HepG2 (cell line): ENCODE data around the gene TPRKB. TPM values are rescaled to one million over a fixed set of nuclear protein-coding genes. Genes with fewer than 3 reads are reported as not detected.

Experiments
- CREB1 ChIP-seq, 2 experiments: fragments of 450-650 bp in 1 of 2; IDR thresholded peaks; 2 replicates each; pipeline ENCODE4 v1.6.1; 2016 to 2017; ENCODE audit warnings: control low read depth in 1 of 2, mild to moderate bottlenecking in 1 of 2, missing compliant biosample characterization in 1 of 2, missing genetic modification characterization in 1 of 2
- CREM ChIP-seq, 2 experiments: sonication (generic) in 1 of 2; formaldehyde crosslinking in 1 of 2; IDR thresholded peaks; 2 replicates each; pipeline versions ENCODE4 v1.4.0 to v1.6.1; 2016 to 2020; ENCODE audit warnings: antibody characterized with exemption in 1 of 2, mild to moderate bottlenecking in 1 of 2, missing genetic modification reagents in 1 of 2
- GFI1 ChIP-seq: sonication (generic); formaldehyde crosslinking; IDR thresholded peaks from 2 replicates; pipeline ENCODE4 v1.5.0; 2020; ENCODE audit warnings: missing genetic modification reagents, mild to moderate bottlenecking, borderline replicate concordance
- KDM2A ChIP-seq: sonication (generic); formaldehyde crosslinking; IDR thresholded peaks from 2 replicates; pipeline ENCODE4 v1.4.0; 2020; ENCODE audit warnings: low read depth, missing genetic modification reagents, borderline replicate concordance
- NR2C2 ChIP-seq: sonication (generic); formaldehyde crosslinking; IDR thresholded peaks from 2 replicates; pipeline ENCODE4 v1.4.0; 2020; ENCODE audit warnings: missing genetic modification reagents, mild to moderate bottlenecking, moderate library complexity, borderline replicate concordance
- RARA ChIP-seq: IDR thresholded peaks from 2 replicates; pipeline ENCODE4 v1.6.1; 2016; ENCODE audit warnings: missing genetic modification reagents, missing compliant biosample characterization
- RFX3 ChIP-seq: IDR thresholded peaks from 2 replicates; pipeline ENCODE4 v1.6.1; 2016; ENCODE audit warnings: missing biosample characterization, missing genetic modification reagents
- SIN3B ChIP-seq: fragments of 150-350 bp; IDR thresholded peaks from 2 replicates; pipeline ENCODE4 v1.6.1; 2014; ENCODE audit warnings: low read length
- SMAD3 ChIP-seq: sonication (generic); formaldehyde crosslinking; IDR thresholded peaks from 2 replicates; pipeline ENCODE4 v1.4.0; 2020; ENCODE audit warnings: missing genetic modification reagents
- ZNF12 ChIP-seq: sonication (generic); formaldehyde crosslinking; IDR thresholded peaks from 2 replicates; pipeline ENCODE4 v1.5.0; 2020; ENCODE audit warnings: missing genetic modification reagents
- ZNF124 ChIP-seq: sonication (generic); formaldehyde crosslinking; IDR thresholded peaks from 2 replicates; pipeline ENCODE4 v1.4.0; 2020; ENCODE audit warnings: missing genetic modification reagents
- ZNF205 ChIP-seq: IDR thresholded peaks from 2 replicates; pipeline ENCODE4 v1.6.1; 2018; ENCODE audit warnings: missing biosample characterization, missing genetic modification reagents
- ZNF256 ChIP-seq: sonication (generic); formaldehyde crosslinking; conservative IDR thresholded peaks from 2 replicates; pipeline ENCODE4 v1.4.0; 2020; ENCODE audit warnings: missing genetic modification reagents
- ZNF367 ChIP-seq: sonication (generic); formaldehyde crosslinking; IDR thresholded peaks from 2 replicates; pipeline ENCODE4 v1.4.0; 2020; ENCODE audit warnings: missing genetic modification reagents, borderline replicate concordance
- ZNF530 ChIP-seq: sonication (generic); formaldehyde crosslinking; IDR thresholded peaks from 2 replicates; pipeline ENCODE4 v1.5.0; 2020; ENCODE audit warnings: low read depth, mild to moderate bottlenecking, missing genetic modification reagents
- ZNF564 ChIP-seq: sonication (generic); formaldehyde crosslinking; IDR thresholded peaks from 2 replicates; pipeline ENCODE4 v1.8.1; 2023; ENCODE audit warnings: mild to moderate bottlenecking, missing genetic modification reagents
- ZNF605 ChIP-seq: sonication (generic); formaldehyde crosslinking; IDR thresholded peaks from 2 replicates; pipeline ENCODE4 v1.8.0; 2022; ENCODE audit warnings: mild to moderate bottlenecking, missing genetic modification reagents
- ZNF781 ChIP-seq: sonication (generic); formaldehyde crosslinking; IDR thresholded peaks from 2 replicates; pipeline ENCODE4 v1.5.1; 2020; ENCODE audit warnings: borderline replicate concordance, mild to moderate bottlenecking, missing genetic modification reagents; ENCODE audit errors: not compliant biosample characterization
- polyA plus RNA-seq, 8 experiments: library from polyadenylated mRNA; depleted of rRNA in 3 of 8; stranded (reverse) in 7 of 8; unstranded in 1 of 8; fragments of >200 nt; fragmentation: Illumina TruSeq in 4 of 8; extraction: Trizol in 4 of 8; gene quantifications; 2 replicates each; pipeline versions ENCODE4 v1.2.1 to v1.2.3, GENCODE V29; 2011 to 2016; ENCODE audit warnings: low read depth in 4 of 8, missing spikeins in 1 of 8, mixed read lengths in 1 of 8; ENCODE audit not compliant: insufficient read depth in 1 of 8
- total RNA-seq, 5 experiments: library from RNA; depleted of rRNA; stranded (reverse); fragments of >200 nt; fragmentation: Illumina TruSeq; extraction: Trizol; gene quantifications; 2 replicates each; pipeline ENCODE4 v1.2.3, GENCODE V29; 2016; ENCODE audit warnings: low read depth in 1 of 5
- TF ChIP-seq, protein P1 (sequence below): sonication (generic); formaldehyde crosslinking; IDR thresholded peaks from 2 replicates; pipeline ENCODE4 v1.8.0; 2022; ENCODE audit warnings: mild to moderate bottlenecking, missing genetic modification reagents
- TF ChIP-seq, protein P2 (sequence below): sonication (generic); formaldehyde crosslinking; IDR thresholded peaks from 2 replicates; pipeline ENCODE4 v1.4.0; 2020; ENCODE audit warnings: missing genetic modification reagents, borderline replicate concordance
- TF ChIP-seq, protein P3 (sequence below): sonication (generic); formaldehyde crosslinking; IDR thresholded peaks from 2 replicates; pipeline ENCODE4 v1.5.1; 2020; ENCODE audit warnings: mild to moderate bottlenecking, missing genetic modification reagents, borderline replicate concordance
- TF ChIP-seq, protein P4 (sequence below): sonication (generic); formaldehyde crosslinking; IDR thresholded peaks from 2 replicates; pipeline ENCODE4 v1.5.0; 2020; ENCODE audit warnings: missing genetic modification reagents, mild to moderate bottlenecking, borderline replicate concordance
- TF ChIP-seq, protein P5 (sequence below): sonication (generic); formaldehyde crosslinking; IDR thresholded peaks from 2 replicates; pipeline ENCODE4 v1.4.0; 2020; ENCODE audit warnings: missing genetic modification reagents

Gene TPRKB
- total and polyA plus RNA-seq, 2 of the 13 experiments (the other 11 are each of a cell fraction or from before 2014, with no cell fraction given), result 32.0 to 58.0 TPM

DNA sequence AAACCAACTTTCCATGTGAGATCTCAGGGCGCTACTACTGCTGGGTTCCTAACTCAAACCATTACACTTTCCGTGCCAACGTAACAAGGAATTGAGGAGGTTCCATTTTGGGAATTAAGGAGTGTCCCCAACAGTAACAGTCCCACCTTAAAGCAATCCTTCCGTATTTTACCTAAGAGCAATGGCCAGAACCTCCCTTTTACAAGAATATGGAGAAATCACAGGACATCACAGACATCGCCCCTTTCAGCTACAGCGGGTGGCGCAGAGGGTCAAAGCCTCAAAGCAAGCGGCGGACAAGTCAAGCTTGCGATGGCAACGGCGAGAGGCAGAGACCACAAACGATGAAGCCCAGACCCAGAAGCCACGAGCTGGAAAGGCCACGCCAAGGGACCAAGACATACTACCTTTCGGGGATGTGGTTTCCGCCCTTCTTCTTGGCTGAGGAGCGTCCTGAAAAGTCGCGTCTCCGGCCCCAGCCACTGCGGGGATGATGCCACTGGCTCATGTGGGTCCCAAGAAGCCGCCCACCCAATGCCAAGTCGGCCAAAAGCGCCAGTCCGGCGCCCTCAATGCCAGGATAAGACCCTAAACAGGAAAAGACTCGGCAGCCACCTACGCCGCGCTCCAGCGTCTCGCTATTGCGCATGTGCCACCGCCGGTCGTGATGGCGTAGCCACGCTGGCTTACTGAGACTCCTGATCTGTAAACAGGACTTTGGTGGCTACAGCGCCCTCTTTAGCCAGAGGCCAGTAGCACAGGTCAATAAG, 42.5 kb upstream of the TPRKB start, which contains the start of gene DUSP11 (continued):
- TF ChIP-seq GFI1 (CRISPR knock-in tag) (peak; percentile 68; the same call in 1 of the 2 replicates), CREM (IDR thresholded peaks at IDR 0.05) (peak; percentile 80), CREM (CRISPR knock-in tag; IDR thresholded peaks at IDR 0.05) (no peak), RFX3 (CRISPR knock-in tag) (no peak), KDM2A (CRISPR knock-in tag) (peak; percentile 90), SMAD3 (peak; percentile 54; the same call in 1 of the 2 replicates), RARA (CRISPR knock-in tag) (peak; percentile 32; the same call in 1 of the 2 replicates), ZNF781 (CRISPR knock-in tag) (peak; percentile 92), ZNF605 (CRISPR knock-in tag) (peak; percentile 93), ZNF124 (CRISPR knock-in tag) (peak; percentile 78; the same call in 1 of the 2 replicates), ZNF530 (CRISPR knock-in tag) (no peak), ZNF12 (CRISPR knock-in tag) (no peak), ZNF256 (CRISPR knock-in tag) (no peak), CREB1 (IDR thresholded peaks at IDR 0.05) (peak; percentile 61; the same call in 1 of the 2 replicates), CREB1 (CRISPR knock-in tag; IDR thresholded peaks at IDR 0.05) (peak; percentile 85), ZNF564 (CRISPR knock-in tag) (peak; percentile 56; the same call in 1 of the 2 replicates), ZNF205 (CRISPR knock-in tag) (no peak; the same call in 1 of the 2 replicates), ZNF367 (no peak), SIN3B (0 out of 2 replicates have a peak, but pooled peaks have one; percentile 35), NR2C2 (CRISPR knock-in tag) (peak; percentile 57; the same call in 1 of the 2 replicates)
- TF ChIP-seq, protein P1, sequence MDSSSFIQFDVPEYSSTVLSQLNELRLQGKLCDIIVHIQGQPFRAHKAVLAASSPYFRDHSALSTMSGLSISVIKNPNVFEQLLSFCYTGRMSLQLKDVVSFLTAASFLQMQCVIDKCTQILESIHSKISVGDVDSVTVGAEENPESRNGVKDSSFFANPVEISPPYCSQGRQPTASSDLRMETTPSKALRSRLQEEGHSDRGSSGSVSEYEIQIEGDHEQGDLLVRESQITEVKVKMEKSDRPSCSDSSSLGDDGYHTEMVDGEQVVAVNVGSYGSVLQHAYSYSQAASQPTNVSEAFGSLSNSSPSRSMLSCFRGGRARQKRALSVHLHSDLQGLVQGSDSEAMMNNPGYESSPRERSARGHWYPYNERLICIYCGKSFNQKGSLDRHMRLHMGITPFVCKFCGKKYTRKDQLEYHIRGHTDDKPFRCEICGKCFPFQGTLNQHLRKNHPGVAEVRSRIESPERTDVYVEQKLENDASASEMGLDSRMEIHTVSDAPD (CRISPR knock-in tag), result no peak; the same call in 1 of the 2 replicates
- TF ChIP-seq, protein P2, sequence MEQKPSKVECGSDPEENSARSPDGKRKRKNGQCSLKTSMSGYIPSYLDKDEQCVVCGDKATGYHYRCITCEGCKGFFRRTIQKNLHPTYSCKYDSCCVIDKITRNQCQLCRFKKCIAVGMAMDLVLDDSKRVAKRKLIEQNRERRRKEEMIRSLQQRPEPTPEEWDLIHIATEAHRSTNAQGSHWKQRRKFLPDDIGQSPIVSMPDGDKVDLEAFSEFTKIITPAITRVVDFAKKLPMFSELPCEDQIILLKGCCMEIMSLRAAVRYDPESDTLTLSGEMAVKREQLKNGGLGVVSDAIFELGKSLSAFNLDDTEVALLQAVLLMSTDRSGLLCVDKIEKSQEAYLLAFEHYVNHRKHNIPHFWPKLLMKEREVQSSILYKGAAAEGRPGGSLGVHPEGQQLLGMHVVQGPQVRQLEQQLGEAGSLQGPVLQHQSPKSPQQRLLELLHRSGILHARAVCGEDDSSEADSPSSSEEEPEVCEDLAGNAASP (CRISPR knock-in tag), result peak; percentile 84
- TF ChIP-seq, protein P3, sequence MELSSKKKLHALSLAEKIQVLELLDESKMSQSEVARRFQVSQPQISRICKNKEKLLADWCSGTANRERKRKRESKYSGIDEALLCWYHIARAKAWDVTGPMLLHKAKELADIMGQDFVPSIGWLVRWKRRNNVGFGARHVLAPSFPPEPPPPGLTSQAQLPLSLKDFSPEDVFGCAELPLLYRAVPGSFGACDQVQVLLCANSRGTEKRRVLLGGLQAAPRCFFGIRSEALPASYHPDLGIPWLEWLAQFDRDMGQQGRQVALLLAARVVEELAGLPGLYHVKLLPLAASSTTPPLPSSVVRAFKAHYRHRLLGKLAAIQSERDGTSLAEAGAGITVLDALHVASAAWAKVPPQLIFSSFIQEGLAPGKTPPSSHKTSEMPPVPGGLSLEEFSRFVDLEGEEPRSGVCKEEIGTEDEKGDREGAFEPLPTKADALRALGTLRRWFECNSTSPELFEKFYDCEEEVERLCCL, result 0 out of 2 replicates have a peak, but pooled peaks have one; percentile 62
- TF ChIP-seq, protein P4, sequence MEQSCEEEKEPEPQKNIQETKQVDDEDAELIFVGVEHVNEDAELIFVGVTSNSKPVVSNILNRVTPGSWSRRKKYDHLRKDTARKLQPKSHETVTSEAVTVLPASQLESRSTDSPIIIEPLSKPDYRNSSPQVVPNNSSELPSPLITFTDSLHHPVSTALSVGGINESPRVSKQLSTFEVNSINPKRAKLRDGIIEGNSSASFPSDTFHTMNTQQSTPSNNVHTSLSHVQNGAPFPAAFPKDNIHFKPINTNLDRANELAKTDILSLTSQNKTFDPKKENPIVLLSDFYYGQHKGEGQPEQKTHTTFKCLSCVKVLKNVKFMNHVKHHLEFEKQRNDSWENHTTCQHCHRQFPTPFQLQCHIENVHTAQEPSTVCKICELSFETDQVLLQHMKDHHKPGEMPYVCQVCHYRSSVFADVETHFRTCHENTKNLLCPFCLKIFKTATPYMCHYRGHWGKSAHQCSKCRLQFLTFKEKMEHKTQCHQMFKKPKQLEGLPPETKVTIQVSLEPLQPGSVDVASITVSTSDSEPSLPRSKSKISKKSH (CRISPR knock-in tag), result no peak
- TF ChIP-seq, protein P5, sequence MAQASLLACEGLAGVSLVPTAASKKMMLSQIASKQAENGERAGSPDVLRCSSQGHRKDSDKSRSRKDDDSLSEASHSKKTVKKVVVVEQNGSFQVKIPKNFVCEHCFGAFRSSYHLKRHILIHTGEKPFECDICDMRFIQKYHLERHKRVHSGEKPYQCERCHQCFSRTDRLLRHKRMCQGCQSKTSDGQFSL, result no peak
